ENCODE data around the gene RABGAP1L.
"Not testable (repeated sequence)": the region's sequence is repeated elsewhere in the genome, so short reads cannot be mapped to it uniquely, and the experiment has no call there.

RABGAP1L gene

GRCh38 chr1:174159252-174160108 is at the start of gene RABGAP1L:
TSS of gene RABGAP1L (plus strand) at chr1:174159520.
- FAIRE-seq, result no peak

GRCh38 chr1:174110053-174110452 is 49.3 kb upstream of the RABGAP1L start:
- no peak for FAIRE-seq

- no peak for FAIRE-seq
These were observed 46.7 kb upstream of the RABGAP1L start for GRCh38 chr1:174112489-174113162.

GRCh38 chr1:174114106-174114505 is 45.2 kb upstream of the RABGAP1L start:
- FAIRE-seq, result no peak

GRCh38 chr1:174114788-174115448 is 44.4 kb upstream of the RABGAP1L start:
- FAIRE-seq, result no peak

GRCh38 chr1:174116042-174116441 is 43.3 kb upstream of the RABGAP1L start:
- FAIRE-seq, result no peak

GRCh38 chr1:174118751-174119150 is 40.6 kb upstream of the RABGAP1L start:
- FAIRE-seq, result no peak

GRCh38 chr1:174122318-174122717 is 37.0 kb upstream of the RABGAP1L start:
- not testable (repeated sequence) for FAIRE-seq

- no peak for FAIRE-seq
These were observed 35.5 kb upstream of the RABGAP1L start for GRCh38 chr1:174123843-174124242.

- not testable (repeated sequence) for FAIRE-seq
These were observed 32.1 kb upstream of the RABGAP1L start for GRCh38 chr1:174127176-174127575.

- no peak for FAIRE-seq
These were observed 28.2 kb upstream of the RABGAP1L start for GRCh38 chr1:174131032-174131638.

GRCh38 chr1:174134003-174134659 is 25.2 kb upstream of the RABGAP1L start:
- FAIRE-seq, result no peak

- no peak for FAIRE-seq
These were observed 24.1 kb upstream of the RABGAP1L start for GRCh38 chr1:174135211-174135610.

- FAIRE-seq, result no peak
These were observed 22.6 kb upstream of the RABGAP1L start for GRCh38 chr1:174136714-174137113.

- no peak for FAIRE-seq
These were observed 16.5 kb upstream of the RABGAP1L start for GRCh38 chr1:174142836-174143235.

- not testable (repeated sequence) for FAIRE-seq
These were observed 15.5 kb upstream of the RABGAP1L start for GRCh38 chr1:174143727-174144396.

- not testable (repeated sequence) for FAIRE-seq
These were observed 14.9 kb upstream of the RABGAP1L start for GRCh38 chr1:174144397-174144783.

GRCh38 chr1:174149216-174149615 is 10.1 kb upstream of the RABGAP1L start:
- FAIRE-seq, result no peak

GRCh38 chr1:174150499-174150898 is 8.8 kb upstream of the RABGAP1L start:
- no peak for FAIRE-seq

- FAIRE-seq, result no peak
These were observed 6.9 kb upstream of the RABGAP1L start for GRCh38 chr1:174152427-174152826.

GRCh38 chr1:174153085-174153824 is 6.1 kb upstream of the RABGAP1L start:
- no peak for FAIRE-seq

- no peak for FAIRE-seq
These were observed 5.6 kb upstream of the RABGAP1L start for GRCh38 chr1:174153825-174154107.

Data from islet of Langerhans (tissue), 1 donor.